ENCODE data around the gene LYRM4. TPM values are rescaled to one million over a fixed set of nuclear protein-coding genes. Genes with fewer than 3 reads are reported as not detected.

The LYRM4 gene
- total RNA-seq, 2 experiments from 2014 or later = 36.4 to 39.6 TPM

DNA sequence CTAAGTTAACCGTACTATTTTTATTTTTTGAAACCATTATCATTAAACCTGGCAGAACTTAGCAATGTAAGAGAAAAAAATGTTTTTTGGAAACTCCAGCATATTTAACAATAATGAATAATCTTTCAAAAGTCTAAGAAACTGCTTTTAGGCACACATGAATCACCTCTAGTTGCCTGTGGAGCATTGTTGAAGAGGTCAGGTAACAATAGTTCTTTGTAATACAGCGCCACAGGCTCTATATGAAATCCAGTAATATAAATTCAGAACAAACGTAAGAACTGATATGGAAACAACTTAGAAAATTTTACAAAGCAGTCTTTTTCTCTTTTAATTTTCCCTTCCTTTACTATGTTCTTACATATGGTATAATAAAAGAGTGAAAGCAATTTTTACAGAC, 10.3 kb downstream of the LYRM4 start:
- H3K4me1 Mint-ChIP-seq = peaks cover 3% of the 10 kb centered on the region
- no peak for DNase-seq
- no peak overlapping the region for H3K4me3 Mint-ChIP-seq
- no peak for ATAC-seq
- CTCF ChIA-PET = no interaction called here
- H3K9me3 Mint-ChIP-seq (ENCODE audit: low read depth) = peaks cover 4% of the 10 kb centered on the region
- H3K36me3 Mint-ChIP-seq = peaks cover 32% of the 10 kb centered on the region
- H3K27ac Mint-ChIP-seq = no peak overlapping the region
- no peaks in the 10 kb centered on the region for H3K27me3 Mint-ChIP-seq

DNA sequence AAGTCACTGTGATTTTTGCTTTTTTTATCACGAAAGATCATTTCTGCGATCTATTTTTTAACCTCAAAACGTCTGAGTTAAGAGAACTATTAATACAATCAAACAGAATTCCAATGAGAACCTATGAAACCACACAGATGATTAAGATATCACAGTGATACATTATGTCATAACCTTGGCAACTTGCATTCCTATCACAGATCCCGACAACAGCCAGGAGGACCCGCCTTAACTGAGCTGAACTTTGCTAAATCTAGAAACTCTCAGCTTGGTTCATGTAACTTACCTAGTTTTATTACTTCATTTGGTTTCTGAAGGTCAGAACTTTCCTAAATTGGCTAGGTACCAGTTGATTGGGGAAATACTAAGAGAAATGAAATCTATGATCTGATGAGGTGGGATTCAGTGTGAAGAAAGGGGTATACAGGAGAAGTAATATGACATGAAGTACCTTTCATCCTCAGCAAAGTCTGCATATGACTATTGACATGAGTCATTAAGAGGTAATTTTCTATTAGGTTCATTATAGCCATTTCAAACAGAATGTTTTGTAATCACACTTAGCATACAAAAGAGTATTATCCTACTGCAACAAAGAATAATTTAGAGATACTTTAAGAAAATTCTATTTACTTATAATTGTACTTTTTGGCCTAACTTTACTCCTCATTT, 11.2 kb downstream of the LYRM4 start:
- Mint-ChIP-seq H3K27me3 (no peaks in the 10 kb centered on the region), H3K4me1 (peaks cover 5% of the 10 kb centered on the region), H3K27ac (no peak overlapping the region), H3K36me3 (peaks cover 27% of the 10 kb centered on the region), H3K4me3 (no peak overlapping the region), H3K9me3 (ENCODE audit: low read depth) (peaks cover 4% of the 10 kb centered on the region)
- ATAC-seq (no peak), DNase-seq (no peak)
- CTCF ChIA-PET = no interaction called here

- Mint-ChIP-seq H3K27ac (no peak overlapping the region), H3K27me3 (no peaks in the 10 kb centered on the region), H3K4me3 (no peak overlapping the region), H3K4me1 (peaks cover 5% of the 10 kb centered on the region), H3K9me3 (ENCODE audit: low read depth) (peaks cover 4% of the 10 kb centered on the region), H3K36me3 (peaks cover 19% of the 10 kb centered on the region)
- ATAC-seq (no peak), DNase-seq (no peak)
- CTCF ChIA-PET = interaction anchor here (0.7 kb wide), 1 partner anchor 54 kb away, joined by 3 read pairs; no protein-coding TSS in a partner anchor
Measured at GRCh38 chr6:5248302-5249098, 12.2 kb downstream of the LYRM4 start.

GRCh38 chr6:5247201-5247600, 13.5 kb downstream of the LYRM4 start:
- H3K27ac Mint-ChIP-seq = no peak overlapping the region
- no peaks in the 10 kb centered on the region for H3K27me3 Mint-ChIP-seq
- CTCF ChIA-PET = interaction anchor here (1.4 to 1.6 kb wide), 2 partner anchors 55 to 103 kb away, joined by 4 to 5 read pairs; no protein-coding TSS in a partner anchor
- peaks cover 4% of the 10 kb centered on the region for H3K9me3 Mint-ChIP-seq (ENCODE audit: low read depth)
- peaks cover 12% of the 10 kb centered on the region for H3K36me3 Mint-ChIP-seq
- ATAC-seq (no peak), DNase-seq (no peak)
- no peak overlapping the region for H3K4me3 Mint-ChIP-seq
- H3K4me1 Mint-ChIP-seq = peaks cover 5% of the 10 kb centered on the region

- H3K4me3 Mint-ChIP-seq = no peak overlapping the region
Measured at GRCh38 chr6:5246141-5247097, 14.3 kb downstream of the LYRM4 start.

GRCh38 chr6:5243069-5243468, 17.7 kb downstream of the LYRM4 start:
- Mint-ChIP-seq H3K4me3 (no peak overlapping the region), H3K27ac (no peak overlapping the region), H3K9me3 (ENCODE audit: low read depth) (no peaks in the 10 kb centered on the region), H3K36me3 (peaks cover 2% of the 10 kb centered on the region), H3K27me3 (no peaks in the 10 kb centered on the region), H3K4me1 (peaks cover 5% of the 10 kb centered on the region)
- ATAC-seq (no peak), DNase-seq (no peak)
- CTCF ChIA-PET = interaction anchor here (1.2 kb wide), 1 partner anchor 28 kb away, joined by 3 read pairs; no protein-coding TSS in a partner anchor

More at GRCh38 chr6:5246141-5247097, 14.3 kb downstream of the LYRM4 start:
- no peak for ATAC-seq
- H3K27me3 Mint-ChIP-seq = no peaks in the 10 kb centered on the region
- H3K4me1 Mint-ChIP-seq = peaks cover 5% of the 10 kb centered on the region
- CTCF ChIA-PET = interaction anchor here (1.4 to 1.6 kb wide), 2 partner anchors 56 to 103 kb away, joined by 4 to 5 read pairs; no protein-coding TSS in a partner anchor
- H3K9me3 Mint-ChIP-seq (ENCODE audit: low read depth) = peaks cover 2% of the 10 kb centered on the region
- no peak for DNase-seq
- no peak overlapping the region for H3K27ac Mint-ChIP-seq
- peaks cover 8% of the 10 kb centered on the region for H3K36me3 Mint-ChIP-seq

GRCh38 chr6:5241252-5241651, 19.5 kb downstream of the LYRM4 start:
- Mint-ChIP-seq H3K27me3 (no peaks in the 10 kb centered on the region), H3K9me3 (ENCODE audit: low read depth) (no peaks in the 10 kb centered on the region), H3K36me3 (peaks cover 2% of the 10 kb centered on the region), H3K4me3 (no peak overlapping the region), H3K4me1 (peaks cover 5% of the 10 kb centered on the region), H3K27ac (no peak overlapping the region)
- ATAC-seq = no peak
- CTCF ChIA-PET = no interaction called here
- DNase-seq = no peak

DNA sequence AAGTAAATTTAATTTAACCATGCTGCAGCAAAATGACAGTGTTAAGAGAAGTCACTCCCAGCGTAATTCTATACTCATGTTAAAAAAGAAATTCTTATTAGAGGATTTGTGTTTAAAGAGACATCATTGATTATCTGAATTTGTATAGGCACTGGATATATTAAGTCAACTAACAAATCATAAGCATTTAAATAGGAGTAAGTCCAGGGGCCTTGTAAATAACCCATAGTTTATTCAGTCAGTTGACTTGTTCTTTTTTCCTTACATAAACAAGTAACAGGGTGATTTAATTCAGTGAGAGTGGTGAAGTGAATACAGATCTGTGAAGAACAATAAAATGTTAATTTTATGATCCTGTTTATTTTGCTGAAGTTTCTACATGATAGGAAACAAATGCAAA, 22.4 kb downstream of the LYRM4 start:
- Mint-ChIP-seq H3K9me3 (ENCODE audit: low read depth) (no peaks in the 10 kb centered on the region), H3K27ac (no peak overlapping the region), H3K4me1 (peaks cover 5% of the 10 kb centered on the region), H3K4me3 (no peak overlapping the region), H3K27me3 (no peaks in the 10 kb centered on the region), H3K36me3 (peaks cover 2% of the 10 kb centered on the region)
- no peak for DNase-seq
- no peak for ATAC-seq
- CTCF ChIA-PET = no interaction called here

GRCh38 chr6:5237805-5238204, 22.9 kb downstream of the LYRM4 start:
- ATAC-seq (no peak), DNase-seq (no peak)
- Mint-ChIP-seq H3K4me3 (no peak overlapping the region), H3K36me3 (peaks cover 2% of the 10 kb centered on the region), H3K9me3 (ENCODE audit: low read depth) (no peaks in the 10 kb centered on the region), H3K27ac (no peak overlapping the region), H3K27me3 (no peaks in the 10 kb centered on the region), H3K4me1 (peaks cover 8% of the 10 kb centered on the region)
- CTCF ChIA-PET = interaction anchor here (1.5 kb wide), 1 partner anchor 94 kb away, joined by 3 read pairs; no protein-coding TSS in a partner anchor

DNA sequence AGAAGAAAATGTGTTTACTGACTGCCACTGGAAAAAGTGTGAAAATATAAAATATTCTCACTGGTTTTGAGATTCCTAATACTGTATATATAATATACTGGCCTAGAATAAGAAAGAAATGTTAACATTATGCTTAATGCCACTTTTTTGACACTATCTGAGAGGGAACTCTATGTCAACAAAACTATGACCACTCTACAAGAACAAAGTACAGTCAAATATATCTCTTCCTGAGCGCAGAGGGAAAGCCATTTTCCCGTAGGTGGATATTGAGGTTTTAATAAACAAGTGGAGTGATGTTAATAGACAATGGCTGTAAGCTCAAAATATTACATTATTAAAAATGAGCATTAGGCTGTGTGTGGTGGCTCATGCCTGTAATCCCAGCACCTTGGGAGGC, 24.9 kb downstream of the LYRM4 start:
- ATAC-seq (no peak), DNase-seq (no peak)
- H3K27ac Mint-ChIP-seq = no peak overlapping the region
- CTCF ChIA-PET = interaction anchor here (0.7 kb wide), 1 partner anchor 14 kb away, joined by 3 read pairs; no protein-coding TSS in a partner anchor
- peaks cover 17% of the 10 kb centered on the region for H3K4me1 Mint-ChIP-seq
- no peak overlapping the region for H3K4me3 Mint-ChIP-seq
- H3K36me3 Mint-ChIP-seq = peaks cover 2% of the 10 kb centered on the region
- H3K27me3 Mint-ChIP-seq = no peaks in the 10 kb centered on the region
- H3K9me3 Mint-ChIP-seq (ENCODE audit: low read depth) = no peaks in the 10 kb centered on the region

DNA sequence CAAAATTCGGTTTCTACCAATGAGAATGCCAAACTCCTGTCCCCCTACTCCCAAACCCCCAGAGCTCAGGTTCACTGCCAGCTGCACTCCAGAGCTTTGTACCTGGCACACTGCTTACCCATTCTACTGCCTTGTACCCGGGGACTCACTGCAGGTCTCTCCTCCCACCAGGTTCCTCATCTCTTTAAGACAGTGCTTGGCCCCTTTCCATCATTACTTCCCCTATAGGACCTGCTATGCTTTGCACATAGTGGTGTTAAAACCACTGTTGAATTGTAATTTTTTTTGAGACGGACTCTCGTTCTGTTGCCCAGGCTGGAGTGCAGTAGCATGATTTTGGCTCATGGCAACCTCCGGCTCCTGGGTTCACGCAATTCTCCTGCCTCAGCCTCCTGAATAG, 25.9 kb downstream of the LYRM4 start:
- no peak overlapping the region for H3K4me3 Mint-ChIP-seq
- peaks cover 17% of the 10 kb centered on the region for H3K4me1 Mint-ChIP-seq
- H3K9me3 Mint-ChIP-seq (ENCODE audit: low read depth) = no peaks in the 10 kb centered on the region
- no peaks in the 10 kb centered on the region for H3K27me3 Mint-ChIP-seq
- no peak for ATAC-seq
- H3K27ac Mint-ChIP-seq = no peak overlapping the region
- no peak for DNase-seq
- peaks cover 2% of the 10 kb centered on the region for H3K36me3 Mint-ChIP-seq
- CTCF ChIA-PET = interaction anchor here (0.8 to 1.0 kb wide), 2 partner anchors 13 to 39 kb away, joined by 3 read pairs; no protein-coding TSS in a partner anchor

GRCh38 chr6:5231289-5231688, 29.5 kb downstream of the LYRM4 start:
- ATAC-seq = no peak
- Mint-ChIP-seq H3K9me3 (ENCODE audit: low read depth) (no peaks in the 10 kb centered on the region), H3K27me3 (no peaks in the 10 kb centered on the region), H3K27ac (no peak overlapping the region), H3K36me3 (peaks cover 5% of the 10 kb centered on the region), H3K4me3 (no peak overlapping the region), H3K4me1 (peaks cover 17% of the 10 kb centered on the region)
- CTCF ChIA-PET = interaction anchor here (1.1 kb wide), 1 partner anchor 136 kb away, joined by 3 read pairs; no protein-coding TSS in a partner anchor
- DNase-seq = no peak

DNA sequence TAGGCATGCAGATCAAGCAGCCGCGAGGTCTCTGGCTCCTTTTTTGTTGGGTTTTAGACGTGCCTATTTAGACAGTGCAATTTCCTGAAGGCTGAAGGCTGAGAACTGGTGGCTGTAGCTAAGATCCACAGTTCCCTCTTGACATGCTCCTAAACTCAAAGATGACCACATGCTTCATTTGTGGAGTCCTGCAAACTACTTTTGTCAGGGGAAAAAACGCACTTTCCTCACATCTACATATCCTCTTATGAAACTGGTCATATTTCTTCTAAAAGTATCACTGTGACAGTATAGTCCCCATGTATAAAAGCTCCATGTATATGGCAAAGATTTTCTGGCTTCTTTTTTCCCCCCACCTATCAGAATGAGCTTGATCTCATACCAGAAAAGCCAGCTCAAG, 30.7 kb downstream of the LYRM4 start:
- H3K27ac Mint-ChIP-seq = no peak overlapping the region
- no peak overlapping the region for H3K4me3 Mint-ChIP-seq
- H3K36me3 Mint-ChIP-seq = peaks cover 4% of the 10 kb centered on the region
- H3K9me3 Mint-ChIP-seq (ENCODE audit: low read depth) = no peaks in the 10 kb centered on the region
- H3K27me3 Mint-ChIP-seq = no peaks in the 10 kb centered on the region
- DNase-seq = no peak
- ATAC-seq = no peak
- H3K4me1 Mint-ChIP-seq = peaks cover 17% of the 10 kb centered on the region
- CTCF ChIA-PET = interaction anchor here (0.9 to 2.7 kb wide), 3 partner anchors 18 to 86 kb away, joined by 3 to 9 read pairs (median 4); no protein-coding TSS in a partner anchor
